GM08714 (cell line): Measurements from ENCODE around the gene MYORG.

Experiments used
- H3K4me3 ChIP-seq: fragments of 200-500 bp; sonication (Bioruptor generic); 2 replicates; pipeline ENCODE4 v1.5.1; 2014; ENCODE audit warnings: mild to moderate bottlenecking, low read length, inconsistent platforms
- ZNF274 ChIP-seq: IDR thresholded peaks from 2 replicates; pipeline ENCODE4 v1.6.1; 2012; ENCODE audit warnings: mild to moderate bottlenecking, low read depth, low read length

MYORG gene

DNA sequence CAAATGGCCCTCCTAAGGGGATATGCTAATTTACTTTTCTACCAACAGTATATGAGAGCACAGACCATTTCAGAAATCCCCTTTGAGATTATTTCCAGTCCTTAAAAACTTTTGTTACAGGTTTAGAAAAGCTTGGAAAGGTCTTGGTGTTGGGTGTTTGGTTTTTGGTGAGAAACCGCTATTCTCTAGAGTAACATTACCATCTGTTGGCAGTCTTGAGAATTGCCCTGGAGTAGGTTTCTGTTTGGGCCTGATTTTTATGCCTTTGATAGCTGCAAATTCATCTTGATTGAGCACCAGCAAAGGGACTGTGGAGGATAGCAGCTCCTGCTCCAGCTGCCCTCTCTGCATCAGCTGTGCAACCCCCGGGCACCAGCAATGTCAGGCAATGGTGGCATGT lies 39.3 kb downstream of the MYORG start:
- no peak for TF ChIP-seq ZNF274
- H3K4me3 ChIP-seq, result no peak overlapping the region

DNA sequence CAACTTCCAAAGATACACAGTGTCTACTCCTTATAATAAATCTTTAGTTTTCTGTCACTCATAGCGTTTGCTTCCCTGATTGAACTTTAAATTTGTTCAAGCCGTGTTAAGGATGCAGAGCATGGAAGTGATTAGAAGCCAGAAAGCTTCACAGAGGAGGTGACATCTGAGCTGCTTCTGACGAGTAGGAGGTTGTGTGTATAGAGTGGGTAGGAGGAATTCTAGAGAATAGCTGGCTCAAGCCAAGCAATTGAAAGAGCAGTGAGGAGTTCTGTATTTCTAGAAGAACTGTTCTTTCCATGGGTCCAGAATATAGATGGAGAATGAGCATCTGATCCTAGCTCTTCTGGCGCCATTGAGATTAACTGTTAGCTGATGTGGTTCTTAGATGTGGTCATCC lies 41.3 kb downstream of the MYORG start:
- no peak overlapping the region for H3K4me3 ChIP-seq
- TF ChIP-seq ZNF274, result no peak

DNA sequence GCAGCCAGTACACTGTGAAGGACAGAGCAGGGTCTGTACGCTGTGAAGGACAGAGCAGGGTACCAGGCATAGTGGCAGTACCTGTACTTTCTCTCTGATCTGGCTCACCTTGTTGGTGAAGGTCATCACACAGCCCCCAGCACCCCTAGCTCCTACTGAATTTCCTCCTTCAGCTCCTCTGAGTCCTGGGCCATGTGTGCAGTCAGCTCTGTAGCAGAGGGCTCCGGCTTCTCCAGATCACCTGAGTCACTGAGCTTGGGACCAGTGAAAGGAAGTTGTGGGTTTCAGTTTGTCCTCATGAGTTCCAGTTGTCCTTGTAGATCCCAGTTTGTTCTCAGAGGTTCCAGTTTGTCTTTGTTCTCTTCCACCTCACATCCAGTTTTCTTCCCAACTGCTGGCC lies 41.8 kb downstream of the MYORG start:
- H3K4me3 ChIP-seq, result no peak overlapping the region
- no peak for TF ChIP-seq ZNF274

DNA sequence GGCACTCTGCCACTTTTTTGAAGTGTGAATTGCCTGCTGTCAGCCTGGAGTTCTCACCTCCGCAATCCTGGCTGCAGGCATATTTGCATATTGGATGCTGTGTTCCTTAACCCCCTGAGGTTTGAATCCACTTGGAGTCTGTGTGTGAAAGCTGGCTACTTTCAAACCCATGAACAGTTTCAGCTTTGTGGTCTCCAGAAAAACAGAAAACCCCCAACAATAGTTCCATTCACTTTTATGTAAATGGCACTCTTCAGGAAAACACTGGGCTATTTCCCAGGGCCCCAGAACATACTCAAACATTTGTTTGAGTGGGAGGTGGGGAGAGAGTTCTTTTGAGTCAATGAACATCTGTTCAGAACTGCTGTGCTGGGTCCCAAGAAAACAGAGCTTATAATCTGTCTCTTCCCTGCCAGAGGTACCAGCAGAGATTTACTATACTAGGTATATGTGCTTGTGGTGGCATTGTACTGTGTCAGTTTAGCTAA lies 42.3 kb downstream of the MYORG start:
- no peak for TF ChIP-seq ZNF274
- no peak overlapping the region for H3K4me3 ChIP-seq

DNA sequence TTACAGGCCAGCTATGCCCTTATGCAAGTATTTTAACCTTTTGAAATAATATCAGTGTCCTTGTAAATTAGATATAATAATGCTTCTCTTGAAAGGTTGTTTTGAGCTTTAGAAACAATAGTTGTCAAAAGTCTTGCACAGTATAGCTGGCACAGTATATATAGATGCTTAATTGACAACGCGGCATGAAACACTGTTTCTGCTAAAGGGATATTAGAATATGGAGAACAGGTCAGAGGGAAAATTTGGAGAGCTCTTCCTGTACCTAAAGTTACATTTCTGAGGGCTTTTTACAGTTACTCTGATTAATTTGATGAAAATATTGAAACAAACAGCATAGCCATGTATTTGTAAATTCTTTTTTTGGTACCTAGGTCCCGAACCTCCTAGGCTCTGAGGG lies 42.9 kb downstream of the MYORG start:
- no peak for TF ChIP-seq ZNF274
- H3K4me3 ChIP-seq, result no peak overlapping the region

DNA sequence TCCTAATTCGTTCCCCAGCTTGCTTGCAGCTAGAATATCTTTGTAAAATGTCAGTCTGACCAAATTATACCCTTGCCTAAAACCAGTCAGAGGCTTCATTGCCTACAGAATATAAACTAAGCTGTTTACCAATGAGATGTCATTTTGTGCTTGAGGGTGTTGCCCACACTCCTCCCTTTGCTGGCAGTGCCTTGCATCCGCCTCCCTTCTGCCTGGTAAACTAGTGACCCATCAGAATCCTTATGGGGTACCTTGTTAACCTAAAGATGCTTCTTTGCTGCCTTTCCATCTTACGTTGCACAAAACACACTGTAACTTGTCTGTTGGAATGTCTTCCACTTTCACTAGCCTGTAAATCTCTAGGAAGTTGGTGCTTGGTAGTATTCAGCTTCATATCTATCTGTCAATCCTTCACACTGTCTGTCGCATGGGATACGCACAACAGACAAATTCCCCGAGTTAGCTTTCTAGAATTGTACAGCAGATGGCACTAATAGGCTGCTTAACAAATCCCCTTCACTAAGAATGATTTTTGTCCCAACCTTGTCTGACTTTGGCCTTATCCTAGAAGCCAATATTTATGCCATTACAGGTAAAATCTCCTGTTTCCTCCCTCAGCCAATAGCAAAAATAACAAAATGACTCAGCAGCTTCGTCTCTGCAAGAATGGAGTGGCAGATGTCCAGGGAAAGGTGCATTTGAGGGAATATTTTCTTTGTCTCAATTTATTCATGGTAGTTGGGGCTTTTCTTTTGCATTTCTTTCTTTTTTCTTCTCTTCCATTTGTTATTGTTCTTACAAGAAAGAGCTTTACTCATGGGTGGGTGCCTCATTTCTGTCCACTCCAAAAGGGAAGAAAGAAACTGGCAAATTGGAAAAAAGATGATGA lies 44.4 kb downstream of the MYORG start:
- H3K4me3 ChIP-seq, result no peak overlapping the region
- TF ChIP-seq ZNF274, result no peak

DNA sequence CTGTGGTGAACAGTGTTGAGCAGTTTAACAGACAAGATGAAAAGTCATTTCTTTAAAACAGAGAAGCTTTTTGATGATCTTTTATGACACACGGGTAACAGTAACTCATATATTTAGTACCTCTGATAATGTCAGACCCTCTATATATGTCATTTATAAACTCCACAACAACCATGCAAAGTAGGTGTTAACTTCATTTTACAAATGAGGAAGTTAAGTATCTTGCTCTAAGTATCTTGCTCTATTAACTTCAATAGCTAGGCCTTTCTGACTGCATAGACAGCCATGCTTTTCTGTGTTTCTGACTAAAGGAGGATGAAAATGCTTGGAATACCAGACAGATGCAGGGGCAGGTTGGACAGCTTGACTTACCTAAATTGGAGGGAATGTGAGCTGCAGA lies 45.5 kb downstream of the MYORG start:
- no peak overlapping the region for H3K4me3 ChIP-seq
- no peak for TF ChIP-seq ZNF274

DNA sequence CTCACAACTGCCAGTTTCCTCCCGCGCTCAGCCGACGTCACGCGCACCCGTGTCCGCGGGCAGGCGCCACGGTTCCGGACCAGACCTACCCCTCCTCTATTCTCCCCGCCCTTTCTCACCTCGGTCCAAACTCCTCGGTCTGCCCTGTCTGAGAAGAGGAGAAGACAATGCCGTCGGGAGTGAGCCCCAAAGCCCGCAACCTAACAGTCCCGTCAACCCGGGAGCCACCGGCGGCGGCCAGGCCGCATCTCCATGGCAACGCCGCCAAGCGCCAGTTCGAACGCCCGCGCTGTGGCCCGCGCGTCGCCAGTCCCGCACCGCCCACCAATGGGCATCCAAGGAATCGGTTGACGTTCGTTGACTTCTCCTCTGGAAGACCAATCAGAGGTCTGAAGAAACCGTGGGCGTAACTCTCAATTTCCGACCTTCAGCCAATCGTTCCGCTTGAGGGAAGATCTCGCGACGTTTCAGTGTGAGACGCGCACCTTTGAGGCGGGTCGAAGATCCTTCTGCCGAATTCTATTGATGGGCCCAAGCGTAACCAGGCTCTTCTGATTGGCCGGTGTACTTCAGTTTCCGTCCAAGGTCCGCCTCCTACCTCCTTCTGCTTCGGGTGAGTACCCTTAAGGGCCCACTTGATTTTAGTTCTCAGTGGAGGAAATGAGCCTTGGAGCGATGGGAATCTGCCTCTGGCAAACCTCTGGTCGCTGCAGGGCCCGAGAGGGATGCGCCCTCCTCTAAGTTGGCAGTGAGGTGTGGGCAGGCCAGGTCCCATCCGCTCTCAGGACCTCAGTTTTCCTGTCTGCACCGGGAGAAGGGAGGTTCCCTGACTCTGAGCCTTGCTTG lies 47.5 kb downstream of the MYORG start, which contains the start of the genes KIF24 and NUDT2:
TSS of gene KIF24 (minus strand) at position 282 of the 846 bp plus-strand sequence. CDS start 17,922 bp downstream, outside the sequence.
TSS of gene NUDT2 (plus strand) at position 583 of the 846 bp plus-strand sequence. CDS start 9,471 bp downstream, outside the sequence.
- TF ChIP-seq ZNF274, result no peak

DNA sequence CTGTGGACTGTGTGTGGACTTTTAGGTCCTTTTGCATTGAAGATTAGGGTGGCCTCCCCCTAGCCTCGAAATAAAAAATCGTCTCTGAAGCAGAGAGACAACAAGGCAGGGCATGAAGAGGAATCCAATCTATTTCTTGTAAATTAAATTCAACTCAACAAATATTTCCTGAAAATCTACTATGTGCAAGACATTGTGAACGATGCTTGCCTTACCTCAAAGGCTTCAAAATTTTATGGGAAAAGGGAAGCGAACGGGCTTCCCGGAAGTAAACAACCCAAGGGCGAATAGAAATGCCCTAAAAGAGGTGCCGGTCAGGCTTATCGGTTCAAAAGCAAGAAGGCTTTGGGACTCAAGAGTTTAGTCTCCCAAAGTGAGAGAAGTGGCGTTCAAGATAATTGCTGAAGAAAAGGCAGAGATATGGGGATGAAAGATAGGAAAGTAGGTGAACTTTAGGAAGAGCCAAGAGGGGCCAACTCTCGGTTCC lies 48.2 kb downstream of the MYORG start:
- TF ChIP-seq ZNF274, result no peak
- peak overlapping the region; percentile 84 for H3K4me3 ChIP-seq

More for the DNA sequence above, 47.5 kb downstream of the MYORG start, which contains the start of the genes KIF24 and NUDT2:
- H3K4me3 ChIP-seq, result peak within 1 kb of the TSS; percentile 84

DNA sequence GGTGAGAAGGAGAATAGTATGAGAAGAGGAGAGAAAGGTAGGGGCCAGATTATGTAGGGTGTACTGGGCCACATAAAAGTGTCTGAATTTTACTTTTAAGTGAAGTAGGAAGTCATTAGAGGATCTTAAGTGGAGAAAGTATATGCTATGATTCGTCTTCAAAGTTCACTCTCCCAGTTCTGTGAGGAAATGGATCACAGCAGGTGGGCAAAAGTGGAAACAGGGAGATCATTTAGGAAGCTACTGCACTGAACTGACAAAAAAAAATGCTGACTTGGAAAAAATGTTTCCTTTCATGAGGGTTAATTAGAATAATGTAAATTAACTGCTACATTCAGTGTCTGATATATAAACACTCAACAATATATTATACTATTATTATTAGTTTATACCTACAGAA lies 50.0 kb downstream of the MYORG start:
- TF ChIP-seq ZNF274, result no peak
- H3K4me3 ChIP-seq, result no peak overlapping the region

DNA sequence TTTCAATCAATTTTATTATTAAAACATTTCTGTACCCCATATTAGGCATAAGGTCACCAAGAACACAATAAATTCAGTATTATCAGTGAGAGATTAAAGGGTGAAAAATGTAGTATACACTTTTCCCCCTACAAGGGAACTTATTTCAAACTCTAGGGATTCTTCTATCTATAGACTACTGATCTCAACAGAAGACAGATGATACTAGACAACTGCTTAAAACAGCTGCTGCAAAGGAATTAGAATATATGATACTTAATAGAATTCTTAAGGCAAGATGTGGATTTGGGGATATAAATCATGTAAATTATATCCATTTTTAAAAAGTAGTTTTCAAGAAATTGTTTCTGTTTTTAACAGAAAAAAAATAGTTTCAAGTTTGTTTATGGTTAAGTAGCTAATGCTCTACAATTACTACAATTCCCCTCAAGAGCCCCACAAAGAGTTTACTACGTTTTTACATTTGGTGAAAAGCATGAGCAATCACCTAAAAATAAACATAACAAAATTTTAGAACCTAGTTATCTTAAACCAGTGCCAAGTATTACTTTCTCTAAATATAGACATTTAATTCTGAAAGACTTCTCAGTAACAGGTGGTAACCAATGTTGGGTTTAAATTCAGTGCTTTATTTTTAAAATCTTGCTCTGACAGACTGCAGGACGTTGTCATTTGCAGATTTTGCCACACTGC lies 53.7 kb downstream of the MYORG start:
- no peak overlapping the region for H3K4me3 ChIP-seq
- no peak for TF ChIP-seq ZNF274

DNA sequence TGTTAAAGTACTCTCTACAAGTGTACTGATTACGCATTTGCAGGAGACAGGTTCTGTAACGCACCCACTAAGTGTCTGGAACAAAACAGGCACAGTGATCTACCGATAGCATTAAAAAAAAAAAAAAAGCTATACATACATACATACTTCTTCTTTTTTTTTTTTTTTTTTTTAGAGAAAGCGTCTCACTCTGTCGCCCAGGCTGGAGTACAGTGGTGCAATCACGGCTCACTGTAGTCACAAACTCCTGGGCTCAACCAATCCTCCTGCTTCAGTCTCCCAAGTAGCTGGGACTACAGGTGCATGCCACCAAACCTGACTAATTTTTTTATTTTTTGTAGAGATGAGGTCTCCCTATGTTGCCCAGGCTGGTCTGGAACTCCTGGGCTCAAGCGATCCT lies 55.2 kb downstream of the MYORG start:
- H3K4me3 ChIP-seq, result no peak overlapping the region
- TF ChIP-seq ZNF274, result no peak

DNA sequence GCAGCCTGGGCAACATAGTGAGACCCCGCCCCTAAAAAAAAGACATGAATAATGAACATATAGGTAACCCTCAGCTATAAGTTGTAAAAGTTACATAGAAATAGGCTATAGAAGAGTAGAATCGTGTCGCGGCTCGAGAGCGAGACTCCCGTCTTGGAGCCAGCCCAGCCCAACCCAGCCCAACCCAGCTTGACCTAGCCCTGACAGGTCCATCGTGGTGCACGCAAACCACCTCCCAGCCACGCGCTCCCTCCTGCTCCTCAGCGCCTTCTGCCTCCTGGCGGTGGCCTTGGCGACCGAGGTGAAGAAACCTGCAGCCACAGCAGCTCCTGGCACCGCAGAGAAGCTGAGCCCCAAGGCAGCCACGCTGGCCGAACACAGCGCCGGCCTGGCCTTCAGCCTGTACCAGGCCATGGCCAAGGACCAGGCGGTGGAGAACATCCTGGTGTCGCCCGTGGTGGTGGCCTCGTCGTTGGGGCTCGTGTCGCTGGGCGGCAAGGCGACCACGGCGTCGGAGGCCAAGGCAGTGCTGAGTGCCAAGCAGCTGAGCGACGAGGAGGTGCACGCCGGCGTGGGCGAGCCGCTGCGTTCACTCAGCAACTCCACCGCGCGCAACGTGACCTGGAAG lies 58.4 kb downstream of the MYORG start:
- TF ChIP-seq ZNF274, result no peak
- no peak overlapping the region for H3K4me3 ChIP-seq
